SK-N-SH treated with all-trans-retinoic acid at 6 μM for 48 hours (cell line): ENCODE data around the gene ORC1.

Experiments
- ARNTL ChIP-seq: fragments of 450-650 bp; formaldehyde crosslinking; IDR thresholded peaks from 2 replicates; pipeline ENCODE4 v1.5.0; 2020; ENCODE audit warnings: low read depth, mild to moderate bottlenecking, moderate library complexity, borderline replicate concordance
- ESRRG ChIP-seq: fragments of 250-450 bp; sonication (Bioruptor Pico); IDR thresholded peaks from 2 replicates; pipeline ENCODE4 v1.6.1; 2021; ENCODE audit warnings: mild to moderate bottlenecking
- RARB ChIP-seq: fragments of 250-450 bp; sonication (Bioruptor Pico); IDR thresholded peaks from 2 replicates; pipeline ENCODE4 v1.8.0; 2021; ENCODE audit warnings: mild to moderate bottlenecking, moderate library complexity
- ZC3H10 ChIP-seq: fragments of 250-450 bp; sonication (Bioruptor Pico); IDR thresholded peaks from 2 replicates; pipeline ENCODE4 v1.5.1; 2021; ENCODE audit warnings: mild to moderate bottlenecking, moderate library complexity
- ZNF565 ChIP-seq: fragments of 450-650 bp; formaldehyde crosslinking; conservative IDR thresholded peaks from 2 replicates; pipeline ENCODE4 v1.5.0; 2020; ENCODE audit warnings: low read depth, mild to moderate bottlenecking, moderate library complexity

DNA sequence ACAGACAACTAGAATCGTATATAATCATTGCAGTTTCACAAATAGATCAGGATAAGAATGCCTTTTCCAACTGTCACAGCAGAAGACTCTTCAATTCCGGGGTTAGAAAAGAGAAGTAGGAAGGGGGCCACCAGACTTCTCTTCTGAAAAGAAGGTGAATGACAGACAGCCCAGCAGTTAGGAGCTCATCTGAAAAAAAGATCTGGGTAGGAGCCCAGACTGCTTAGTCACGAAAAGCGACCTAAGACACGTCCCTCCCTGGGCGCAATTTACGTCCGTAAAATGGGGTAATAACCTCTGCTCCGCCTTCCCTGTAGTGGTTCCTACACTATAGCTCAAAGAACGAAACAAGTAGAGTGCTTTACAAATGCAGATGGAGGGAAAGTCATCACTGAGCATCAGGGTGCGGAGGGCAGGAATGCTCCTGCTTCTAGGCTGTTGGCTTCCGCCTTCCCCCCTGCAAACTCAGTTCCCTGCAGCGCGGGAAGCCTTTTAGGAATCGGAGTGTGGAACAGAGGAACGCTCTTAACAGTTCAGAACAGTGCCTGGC, 582 bp downstream of the ORC1 start:
- TF ChIP-seq RARB (CRISPR knock-in tag) (no peak), ZNF565 (no peak), ARNTL (CRISPR knock-in tag) (no peak), ZC3H10 (no peak), ESRRG (CRISPR knock-in tag) (no peak)
